Activated CD4-positive, alpha-beta memory T cell treated with anti-CD3 and anti-CD28 coated beads for 36 hours (primary cell): ENCODE data around the gene CTSH. TPM values are rescaled to one million over a fixed set of nuclear protein-coding genes. Genes with fewer than 3 reads are reported as not detected.
A peak's percentile ranks its signal among the peaks of the same experiment; 100 is the strongest.
"Not testable (repeated sequence)": the region's sequence is repeated elsewhere in the genome, so short reads cannot be mapped to it uniquely, and the experiment has no call there.

Experiments used
- CTCF ChIA-PET: fragments of 350-600 bp; sonication (Branson Sonifier 250); formaldehyde crosslinking; loops from one replicate; lab custom pipeline; 2021; ENCODE audit warnings: antibody characterized with exemption, inconsistent platforms; lab: Charles Lee
- POLR2A ChIA-PET: fragments of 350-600 bp; sonication (Branson Sonifier 250); formaldehyde crosslinking; loops from one replicate; lab custom pipeline; 2021; ENCODE audit warnings: antibody characterized with exemption; lab: Charles Lee
- DNase-seq: peaks from one replicate; pipeline ENCODE4 v3.0.0-alpha.2; 2020
- H3K27ac Mint-ChIP-seq: one replicate; pipeline ENCODE4 v1.8.0; 2021; ENCODE audit warnings: mixed read lengths
- H3K27me3 Mint-ChIP-seq: one replicate; pipeline ENCODE4 v1.8.0; 2021; ENCODE audit warnings: mixed read lengths
- H3K36me3 Mint-ChIP-seq: one replicate; pipeline ENCODE4 v1.8.0; 2021; ENCODE audit warnings: mixed read lengths
- H3K4me1 Mint-ChIP-seq: one replicate; pipeline ENCODE4 v1.8.0; 2021; ENCODE audit warnings: low read depth, mixed read lengths
- H3K4me3 Mint-ChIP-seq: one replicate; pipeline ENCODE4 v1.8.0; 2021; ENCODE audit warnings: mild to moderate bottlenecking, mixed read lengths
- H3K9me3 Mint-ChIP-seq: one replicate; pipeline ENCODE4 v1.8.0; 2021; ENCODE audit warnings: mixed read lengths
- intact Hi-C: fragments of 100-400 bp; cut with micrococcal nuclease; formaldehyde crosslinking; loops from one replicate; pipeline ENCODE4 v1.15.1; 2023
- total RNA-seq, 2 experiments: library from RNA; stranded (reverse); gene quantifications; one replicate each; pipeline ENCODE4 v1.2.3, GENCODE V29; 2021

The CTSH gene
- total RNA-seq, 2 experiments from 2014 or later, result 127 to 132 TPM

- no peaks in the 10 kb centered on the region for H3K9me3 Mint-ChIP-seq
- no peak for DNase-seq
- no peaks in the 10 kb centered on the region for H3K27me3 Mint-ChIP-seq
- peaks cover 42% of the 10 kb centered on the region for H3K36me3 Mint-ChIP-seq
- ChIA-PET POLR2A (interaction anchor here (0.7 kb wide), 1 partner anchor 15 kb away, joined by 4 read pairs; no protein-coding TSS in a partner anchor), CTCF (interaction anchor here (0.5 to 7.6 kb wide), 13 partner anchors 10 to 274 kb away, joined by 3 to 74 read pairs (median 4); no protein-coding TSS in a partner anchor)
- no peak overlapping the region for H3K27ac Mint-ChIP-seq
- intact Hi-C loops, result loop anchor here (5.0 kb wide), 1 partner anchor 67 kb away; no protein-coding TSS in a partner anchor
- peaks cover 23% of the 10 kb centered on the region for H3K4me1 Mint-ChIP-seq
- H3K4me3 Mint-ChIP-seq, result no peak overlapping the region
Measured at GRCh38 chr15:78910271-78910670, 34.6 kb downstream of the CTSH start.

GRCh38 chr15:78909791-78910228, 35.0 kb downstream of the CTSH start:
- peaks cover 23% of the 10 kb centered on the region for H3K4me1 Mint-ChIP-seq
- H3K27me3 Mint-ChIP-seq, result no peaks in the 10 kb centered on the region
- H3K4me3 Mint-ChIP-seq, result no peak overlapping the region
- intact Hi-C loops, result loop anchor here (2.0 to 5.0 kb wide), 2 partner anchors 67 to 275 kb away; no protein-coding TSS in a partner anchor
- H3K9me3 Mint-ChIP-seq, result no peaks in the 10 kb centered on the region
- CTCF ChIA-PET, result interaction anchor here (0.5 to 7.6 kb wide), 14 partner anchors 11 to 274 kb away, joined by 3 to 74 read pairs (median 4); no protein-coding TSS in a partner anchor
- POLR2A ChIA-PET, result interaction anchor here (0.7 kb wide), 1 partner anchor 16 kb away, joined by 4 read pairs; no protein-coding TSS in a partner anchor
- DNase-seq, result peak; percentile 47
- peaks cover 46% of the 10 kb centered on the region for H3K36me3 Mint-ChIP-seq
- peak overlapping the region; percentile 53 for H3K27ac Mint-ChIP-seq

GRCh38 chr15:78909160-78909695, 35.6 kb downstream of the CTSH start:
- Mint-ChIP-seq H3K4me1 (peaks cover 23% of the 10 kb centered on the region), H3K9me3 (no peaks in the 10 kb centered on the region), H3K27ac (no peak overlapping the region), H3K36me3 (peaks cover 48% of the 10 kb centered on the region), H3K27me3 (no peaks in the 10 kb centered on the region), H3K4me3 (no peak overlapping the region)
- CTCF ChIA-PET, result interaction anchor here (0.6 to 7.6 kb wide), 12 partner anchors 10 to 275 kb away, joined by 3 to 74 read pairs (median 5); no protein-coding TSS in a partner anchor
- DNase-seq, result no peak
- intact Hi-C loops, result loop anchor here (2.0 kb wide), 1 partner anchor 276 kb away; no protein-coding TSS in a partner anchor
- POLR2A ChIA-PET, result interaction anchor here (0.9 kb wide), 1 partner anchor 26 kb away, joined by 3 read pairs; no protein-coding TSS in a partner anchor

- H3K4me1 Mint-ChIP-seq, result peaks cover 23% of the 10 kb centered on the region
- no peaks in the 10 kb centered on the region for H3K27me3 Mint-ChIP-seq
- no peaks in the 10 kb centered on the region for H3K9me3 Mint-ChIP-seq
- DNase-seq, result no peak
- POLR2A ChIA-PET, result interaction anchor here (1.3 to 1.4 kb wide), 2 partner anchors 31 to 34 kb away, joined by 3 to 4 read pairs; partner anchors contain the start of gene MORF4L1
- no peak overlapping the region for H3K27ac Mint-ChIP-seq
- intact Hi-C loops, result no loop called here
- no peak overlapping the region for H3K4me3 Mint-ChIP-seq
- CTCF ChIA-PET, result interaction anchor here (0.8 to 7.6 kb wide), 8 partner anchors 13 to 277 kb away, joined by 3 to 74 read pairs (median 7); no protein-coding TSS in a partner anchor
- peaks cover 53% of the 10 kb centered on the region for H3K36me3 Mint-ChIP-seq
Measured at GRCh38 chr15:78907577-78907976, 37.3 kb downstream of the CTSH start.

- Mint-ChIP-seq H3K9me3 (no peaks in the 10 kb centered on the region), H3K4me1 (peaks cover 23% of the 10 kb centered on the region), H3K27ac (no peak overlapping the region), H3K4me3 (no peak overlapping the region), H3K36me3 (peaks cover 55% of the 10 kb centered on the region), H3K27me3 (no peaks in the 10 kb centered on the region)
- no peak for DNase-seq
- POLR2A ChIA-PET, result interaction anchor here (1.0 kb wide), 1 partner anchor 14 kb away, joined by 4 read pairs; no protein-coding TSS in a partner anchor
- intact Hi-C loops, result no loop called here
- CTCF ChIA-PET, result interaction anchor here (1.6 to 7.6 kb wide), 4 partner anchors 15 to 278 kb away, joined by 5 to 74 read pairs (median 28); no protein-coding TSS in a partner anchor
Measured at GRCh38 chr15:78906316-78906620, 38.6 kb downstream of the CTSH start.

GRCh38 chr15:78904599-78905358, 40.1 kb downstream of the CTSH start:
- no peak for DNase-seq
- H3K4me3 Mint-ChIP-seq, result no peak overlapping the region
- intact Hi-C loops, result no loop called here
- no peak overlapping the region for H3K27ac Mint-ChIP-seq
- H3K4me1 Mint-ChIP-seq, result peaks cover 14% of the 10 kb centered on the region
- no peaks in the 10 kb centered on the region for H3K27me3 Mint-ChIP-seq
- no peaks in the 10 kb centered on the region for H3K9me3 Mint-ChIP-seq
- POLR2A ChIA-PET, result interaction anchor here (0.6 to 0.7 kb wide), 2 partner anchors 22 to 395 kb away, joined by 3 to 4 read pairs; no protein-coding TSS in a partner anchor
- peaks cover 52% of the 10 kb centered on the region for H3K36me3 Mint-ChIP-seq
- CTCF ChIA-PET, result interaction anchor here (7.6 kb wide), 1 partner anchor 74 kb away, joined by 74 read pairs; no protein-coding TSS in a partner anchor

- H3K4me1 Mint-ChIP-seq, H3K9me3 Mint-ChIP-seq, DNase-seq, H3K27ac Mint-ChIP-seq, POLR2A ChIA-PET, H3K4me3 Mint-ChIP-seq, intact Hi-C loops, H3K27me3 Mint-ChIP-seq: not testable (repeated sequence)
- CTCF ChIA-PET, result interaction anchor here (1.0 kb wide), 1 partner anchor 104 kb away, joined by 6 read pairs; no protein-coding TSS in a partner anchor
- peaks cover 64% of the 10 kb centered on the region for H3K36me3 Mint-ChIP-seq
Measured at GRCh38 chr15:78902281-78903032, 42.4 kb downstream of the CTSH start.

- H3K4me1 Mint-ChIP-seq, POLR2A ChIA-PET, H3K27me3 Mint-ChIP-seq, H3K27ac Mint-ChIP-seq, DNase-seq, intact Hi-C loops, H3K4me3 Mint-ChIP-seq, H3K9me3 Mint-ChIP-seq: not testable (repeated sequence)
- CTCF ChIA-PET, result interaction anchor here (0.7 to 1.5 kb wide), 2 partner anchors 15 to 284 kb away, joined by 3 to 6 read pairs; no protein-coding TSS in a partner anchor
- H3K36me3 Mint-ChIP-seq, result peaks cover 58% of the 10 kb centered on the region
Measured at GRCh38 chr15:78900819-78901533, 43.9 kb downstream of the CTSH start.

GRCh38 chr15:78898540-78898939, 46.3 kb downstream of the CTSH start:
- ChIA-PET POLR2A (interaction anchor here (1.7 kb wide), 1 partner anchor 13 kb away, joined by 4 read pairs; no protein-coding TSS in a partner anchor), CTCF (interaction anchor here (0.6 to 2.2 kb wide), 2 partner anchors 10 to 80 kb away, joined by 3 to 8 read pairs; no protein-coding TSS in a partner anchor)
- intact Hi-C loops, result no loop called here
- H3K4me3 Mint-ChIP-seq, result no peak overlapping the region
- H3K27ac Mint-ChIP-seq, result no peak overlapping the region
- H3K27me3 Mint-ChIP-seq, result no peaks in the 10 kb centered on the region
- H3K9me3 Mint-ChIP-seq, result no peaks in the 10 kb centered on the region
- peaks cover 10% of the 10 kb centered on the region for H3K4me1 Mint-ChIP-seq
- H3K36me3 Mint-ChIP-seq, result peaks cover 63% of the 10 kb centered on the region
- no peak for DNase-seq

GRCh38 chr15:78895471-78895870, 49.4 kb downstream of the CTSH start:
- intact Hi-C loops, result no loop called here
- H3K27me3 Mint-ChIP-seq, result no peaks in the 10 kb centered on the region
- H3K36me3 Mint-ChIP-seq, result peaks cover 71% of the 10 kb centered on the region
- DNase-seq, result no peak
- CTCF ChIA-PET, result no interaction called here
- POLR2A ChIA-PET, result no interaction called here
- no peaks in the 10 kb centered on the region for H3K9me3 Mint-ChIP-seq
- H3K4me1 Mint-ChIP-seq, result peaks cover 25% of the 10 kb centered on the region
- no peak overlapping the region for H3K4me3 Mint-ChIP-seq
- H3K27ac Mint-ChIP-seq, result no peak overlapping the region
